HepG2 (cell line): ENCODE data around the gene TFAP2D.

Source experiments
- CBX2 ChIP-seq, 2 experiments: fragments of 200-600 bp in 1 of 2; sonication (generic); formaldehyde crosslinking in 1 of 2; IDR thresholded peaks; 2 replicates each; pipeline versions ENCODE4 v1.7.0 to v1.8.1; 2018 to 2022; ENCODE audit warnings: low read depth in 2 of 2, low read length in 1 of 2, mild to moderate bottlenecking in 1 of 2, missing genetic modification reagents in 1 of 2
- FOXJ3 ChIP-seq: sonication (generic); formaldehyde crosslinking; IDR thresholded peaks from 2 replicates; pipeline ENCODE4 v1.4.0; 2020; ENCODE audit warnings: missing genetic modification reagents, mild to moderate bottlenecking, borderline replicate concordance
- NONO ChIP-seq, 2 experiments: fragments of 450-650 bp in 1 of 2; sonication (generic) in 1 of 2; formaldehyde crosslinking in 1 of 2; IDR thresholded peaks in 1 of 2; conservative IDR thresholded peaks in 1 of 2; 2 replicates each; pipeline versions ENCODE4 v1.6.1 to v1.8.0; 2017 to 2022; ENCODE audit warnings: mild to moderate bottlenecking in 1 of 2, missing genetic modification reagents in 1 of 2, moderate library complexity in 1 of 2
- STAT5B ChIP-seq: sonication (generic); formaldehyde crosslinking; IDR thresholded peaks from 2 replicates; pipeline ENCODE4 v1.4.0; 2020; ENCODE audit warnings: missing genetic modification reagents
- WIZ ChIP-seq: sonication (generic); formaldehyde crosslinking; IDR thresholded peaks from 2 replicates; pipeline ENCODE4 v1.5.1; 2020; ENCODE audit warnings: mild to moderate bottlenecking, missing genetic modification reagents
- ZBTB21 ChIP-seq: sonication (generic); formaldehyde crosslinking; IDR thresholded peaks from 2 replicates; pipeline ENCODE4 v1.4.0; 2020; ENCODE audit warnings: missing genetic modification reagents
- ZFP36 ChIP-seq: fragments of 150-350 bp; IDR thresholded peaks from 2 replicates; pipeline ENCODE4 v1.6.1; 2018; ENCODE audit warnings: borderline replicate concordance, low read length, low read depth; ENCODE audit not compliant: partially characterized antibody
- ZNF224 ChIP-seq: sonication (generic); formaldehyde crosslinking; IDR thresholded peaks from 2 replicates; pipeline ENCODE4 v1.5.0; 2020; ENCODE audit warnings: mild to moderate bottlenecking, missing genetic modification reagents
- TF ChIP-seq, protein P1 (sequence below): sonication (generic); formaldehyde crosslinking; IDR thresholded peaks from 2 replicates; pipeline ENCODE4 v1.4.0; 2020; ENCODE audit warnings: missing genetic modification reagents, borderline replicate concordance
- TF ChIP-seq, protein P2 (sequence below): sonication (generic); formaldehyde crosslinking; IDR thresholded peaks from 2 replicates; pipeline ENCODE4 v1.5.0; 2020; ENCODE audit warnings: mild to moderate bottlenecking, missing genetic modification reagents, moderate library complexity
- TF ChIP-seq, protein P3 (sequence below): sonication (generic); formaldehyde crosslinking; IDR thresholded peaks from 2 replicates; pipeline ENCODE4 v1.4.0; 2020; ENCODE audit warnings: missing genetic modification reagents, low read depth, mild to moderate bottlenecking, borderline replicate concordance
- TF ChIP-seq, protein P4 (sequence below): sonication (generic); formaldehyde crosslinking; IDR thresholded peaks from 2 replicates; pipeline ENCODE4 v1.4.0; 2020; ENCODE audit warnings: missing genetic modification reagents
- TF ChIP-seq, protein P5 (sequence below): sonication (generic); formaldehyde crosslinking; conservative IDR thresholded peaks from 2 replicates; pipeline ENCODE4 v1.4.0; 2020; ENCODE audit warnings: missing genetic modification reagents

DNA sequence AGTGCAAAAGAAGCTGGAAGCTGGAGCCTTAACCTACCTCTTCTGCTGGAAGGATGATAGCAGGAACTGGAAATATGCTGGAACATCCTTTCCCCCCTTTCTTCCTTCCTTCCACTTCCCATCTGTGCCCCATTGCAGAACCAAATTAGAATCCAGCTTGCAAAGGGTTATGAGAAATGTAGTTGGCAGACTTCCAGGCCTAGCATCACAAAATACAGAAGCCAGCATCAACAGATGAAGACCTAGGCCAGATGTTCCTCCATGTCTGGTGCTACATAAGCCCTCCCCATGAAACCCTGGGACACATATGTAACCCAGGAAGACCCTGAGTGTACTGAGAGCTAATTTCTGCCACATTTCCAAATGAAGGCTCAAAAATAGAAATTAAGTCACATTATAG, 65.4 kb downstream of the TFAP2D start:
- TF ChIP-seq ZBTB21, result no peak
- TF ChIP-seq, protein P1, sequence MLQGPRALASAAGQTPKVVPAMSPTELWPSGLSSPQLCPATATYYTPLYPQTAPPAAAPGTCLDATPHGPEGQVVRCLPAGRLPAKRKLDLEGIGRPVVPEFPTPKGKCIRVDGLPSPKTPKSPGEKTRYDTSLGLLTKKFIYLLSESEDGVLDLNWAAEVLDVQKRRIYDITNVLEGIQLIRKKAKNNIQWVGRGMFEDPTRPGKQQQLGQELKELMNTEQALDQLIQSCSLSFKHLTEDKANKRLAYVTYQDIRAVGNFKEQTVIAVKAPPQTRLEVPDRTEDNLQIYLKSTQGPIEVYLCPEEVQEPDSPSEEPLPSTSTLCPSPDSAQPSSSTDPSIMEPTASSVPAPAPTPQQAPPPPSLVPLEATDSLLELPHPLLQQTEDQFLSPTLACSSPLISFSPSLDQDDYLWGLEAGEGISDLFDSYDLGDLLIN (CRISPR knock-in tag), result no peak
- no peak for TF ChIP-seq ZNF224
- no peak for TF ChIP-seq ZFP36
- TF ChIP-seq, protein P2, sequence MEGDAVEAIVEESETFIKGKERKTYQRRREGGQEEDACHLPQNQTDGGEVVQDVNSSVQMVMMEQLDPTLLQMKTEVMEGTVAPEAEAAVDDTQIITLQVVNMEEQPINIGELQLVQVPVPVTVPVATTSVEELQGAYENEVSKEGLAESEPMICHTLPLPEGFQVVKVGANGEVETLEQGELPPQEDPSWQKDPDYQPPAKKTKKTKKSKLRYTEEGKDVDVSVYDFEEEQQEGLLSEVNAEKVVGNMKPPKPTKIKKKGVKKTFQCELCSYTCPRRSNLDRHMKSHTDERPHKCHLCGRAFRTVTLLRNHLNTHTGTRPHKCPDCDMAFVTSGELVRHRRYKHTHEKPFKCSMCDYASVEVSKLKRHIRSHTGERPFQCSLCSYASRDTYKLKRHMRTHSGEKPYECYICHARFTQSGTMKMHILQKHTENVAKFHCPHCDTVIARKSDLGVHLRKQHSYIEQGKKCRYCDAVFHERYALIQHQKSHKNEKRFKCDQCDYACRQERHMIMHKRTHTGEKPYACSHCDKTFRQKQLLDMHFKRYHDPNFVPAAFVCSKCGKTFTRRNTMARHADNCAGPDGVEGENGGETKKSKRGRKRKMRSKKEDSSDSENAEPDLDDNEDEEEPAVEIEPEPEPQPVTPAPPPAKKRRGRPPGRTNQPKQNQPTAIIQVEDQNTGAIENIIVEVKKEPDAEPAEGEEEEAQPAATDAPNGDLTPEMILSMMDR, result no peak
- TF ChIP-seq FOXJ3, result no peak
- TF ChIP-seq WIZ (CRISPR knock-in tag), result no peak
- TF ChIP-seq, protein P3, sequence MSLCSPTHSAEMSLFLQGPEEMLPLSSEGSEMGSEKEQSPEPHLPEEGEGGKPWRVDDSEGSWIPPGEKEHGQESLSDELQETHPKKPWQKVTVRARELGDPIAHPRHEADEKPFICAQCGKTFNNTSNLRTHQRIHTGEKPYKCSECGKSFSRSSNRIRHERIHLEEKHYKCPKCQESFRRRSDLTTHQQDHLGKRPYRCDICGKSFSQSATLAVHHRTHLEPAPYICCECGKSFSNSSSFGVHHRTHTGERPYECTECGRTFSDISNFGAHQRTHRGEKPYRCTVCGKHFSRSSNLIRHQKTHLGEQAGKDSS, result no peak
- no peak for TF ChIP-seq STAT5B (CRISPR knock-in tag)
- TF ChIP-seq, protein P4, sequence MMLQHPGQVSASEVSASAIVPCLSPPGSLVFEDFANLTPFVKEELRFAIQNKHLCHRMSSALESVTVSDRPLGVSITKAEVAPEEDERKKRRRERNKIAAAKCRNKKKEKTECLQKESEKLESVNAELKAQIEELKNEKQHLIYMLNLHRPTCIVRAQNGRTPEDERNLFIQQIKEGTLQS (CRISPR knock-in tag), result no peak
- TF ChIP-seq, protein P5, sequence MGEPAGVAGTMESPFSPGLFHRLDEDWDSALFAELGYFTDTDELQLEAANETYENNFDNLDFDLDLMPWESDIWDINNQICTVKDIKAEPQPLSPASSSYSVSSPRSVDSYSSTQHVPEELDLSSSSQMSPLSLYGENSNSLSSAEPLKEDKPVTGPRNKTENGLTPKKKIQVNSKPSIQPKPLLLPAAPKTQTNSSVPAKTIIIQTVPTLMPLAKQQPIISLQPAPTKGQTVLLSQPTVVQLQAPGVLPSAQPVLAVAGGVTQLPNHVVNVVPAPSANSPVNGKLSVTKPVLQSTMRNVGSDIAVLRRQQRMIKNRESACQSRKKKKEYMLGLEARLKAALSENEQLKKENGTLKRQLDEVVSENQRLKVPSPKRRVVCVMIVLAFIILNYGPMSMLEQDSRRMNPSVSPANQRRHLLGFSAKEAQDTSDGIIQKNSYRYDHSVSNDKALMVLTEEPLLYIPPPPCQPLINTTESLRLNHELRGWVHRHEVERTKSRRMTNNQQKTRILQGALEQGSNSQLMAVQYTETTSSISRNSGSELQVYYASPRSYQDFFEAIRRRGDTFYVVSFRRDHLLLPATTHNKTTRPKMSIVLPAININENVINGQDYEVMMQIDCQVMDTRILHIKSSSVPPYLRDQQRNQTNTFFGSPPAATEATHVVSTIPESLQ (CRISPR knock-in tag), result no peak
- no peak for TF ChIP-seq NONO (IDR thresholded peaks at IDR 0.05)
- TF ChIP-seq NONO (CRISPR knock-in tag; conservative IDR thresholded peaks at IDR 0.05), result no peak
- TF ChIP-seq CBX2 (IDR thresholded peaks at IDR 0.05; ENCODE audit: low read depth, low read length), result no peak
- TF ChIP-seq CBX2 (CRISPR knock-in tag; IDR thresholded peaks at IDR 0.05; ENCODE audit: low read depth), result no peak
